ENCODE results near the gene RAB17.

DNA sequence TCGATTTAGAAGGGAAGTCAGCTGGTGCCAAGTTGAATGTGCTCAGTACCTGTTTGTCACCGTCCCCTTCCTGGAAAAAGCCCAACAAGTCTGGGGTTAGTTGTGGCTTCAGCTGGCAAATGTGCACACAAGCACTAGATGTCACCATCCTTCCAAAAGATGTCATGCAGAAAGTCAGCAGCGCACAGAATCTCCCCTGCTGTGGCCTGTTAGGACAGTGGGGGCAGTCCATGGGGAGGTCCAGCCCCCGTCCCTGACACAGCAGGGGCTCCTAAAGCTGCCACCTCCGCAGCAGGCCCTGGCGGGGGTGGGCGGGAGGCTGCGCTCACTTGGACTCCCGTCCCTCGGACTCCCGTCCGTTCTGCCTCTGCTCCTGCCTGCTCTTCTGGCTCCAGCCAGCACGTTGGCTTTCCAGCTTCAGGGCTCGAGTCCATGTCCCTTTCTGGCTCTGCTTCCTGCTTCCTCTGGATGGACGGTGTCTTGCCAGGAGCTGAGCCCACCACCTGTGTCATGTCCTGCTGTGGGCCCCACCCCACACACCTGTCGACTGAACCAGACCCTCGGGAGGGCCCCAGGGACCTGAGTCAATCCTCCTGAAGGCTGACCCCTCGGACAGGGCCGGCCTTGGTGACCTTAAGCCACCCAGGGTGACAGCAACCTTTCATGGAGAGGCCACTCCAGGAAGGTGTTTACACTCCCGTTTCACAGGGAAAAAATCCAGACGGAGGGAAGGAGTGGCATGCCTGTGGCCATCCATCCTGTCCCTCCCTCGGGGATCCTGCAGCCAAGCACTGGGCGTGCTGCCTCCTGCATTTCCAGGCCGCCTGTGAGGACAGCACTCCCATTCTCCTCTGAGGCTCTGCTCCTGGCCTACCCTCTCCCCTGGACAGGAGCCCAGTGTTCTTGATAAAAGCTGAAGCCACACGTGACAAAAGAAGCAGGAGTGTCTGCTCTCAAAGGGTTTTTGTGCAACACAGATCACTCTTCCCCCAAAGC lies 8.5 kb downstream of the RAB17 start:
- TF ChIP-seq KDM5A (IDR thresholded peaks at IDR 0.05; ENCODE audit: low read length), result no peak
- no peak for TF ChIP-seq POLR2A (IDR thresholded peaks at IDR 0.05; ENCODE audit: control extremely low read depth in 1 of 2, low read depth in 2 of 2, low read length in 2 of 2)

Data from H1 (cell line).